Jurkat, Clone E6-1 (cell line): Measurements from ENCODE around the gene RXRA.

Experiments used
- DNase-seq: peaks from one replicate; pipeline ENCODE4 v3.0.0-alpha.2; 2011; ENCODE audit warnings: low read depth, low spot score
- H3K4me3 ChIP-seq: 2 replicates; pipeline ENCODE4 v1.5.1; 2011; ENCODE audit warnings: mild to moderate bottlenecking, low read length, control low read depth, moderate library complexity

Gene RXRA

GRCh38 chr9:134416385-134417015, 90.2 kb downstream of the RXRA start:
- H3K4me3 ChIP-seq, result no peak overlapping the region
- no peak for DNase-seq

GRCh38 chr9:134418354-134418753, 92.1 kb downstream of the RXRA start:
- DNase-seq, result no peak
- H3K4me3 ChIP-seq, result no peak overlapping the region

DNA sequence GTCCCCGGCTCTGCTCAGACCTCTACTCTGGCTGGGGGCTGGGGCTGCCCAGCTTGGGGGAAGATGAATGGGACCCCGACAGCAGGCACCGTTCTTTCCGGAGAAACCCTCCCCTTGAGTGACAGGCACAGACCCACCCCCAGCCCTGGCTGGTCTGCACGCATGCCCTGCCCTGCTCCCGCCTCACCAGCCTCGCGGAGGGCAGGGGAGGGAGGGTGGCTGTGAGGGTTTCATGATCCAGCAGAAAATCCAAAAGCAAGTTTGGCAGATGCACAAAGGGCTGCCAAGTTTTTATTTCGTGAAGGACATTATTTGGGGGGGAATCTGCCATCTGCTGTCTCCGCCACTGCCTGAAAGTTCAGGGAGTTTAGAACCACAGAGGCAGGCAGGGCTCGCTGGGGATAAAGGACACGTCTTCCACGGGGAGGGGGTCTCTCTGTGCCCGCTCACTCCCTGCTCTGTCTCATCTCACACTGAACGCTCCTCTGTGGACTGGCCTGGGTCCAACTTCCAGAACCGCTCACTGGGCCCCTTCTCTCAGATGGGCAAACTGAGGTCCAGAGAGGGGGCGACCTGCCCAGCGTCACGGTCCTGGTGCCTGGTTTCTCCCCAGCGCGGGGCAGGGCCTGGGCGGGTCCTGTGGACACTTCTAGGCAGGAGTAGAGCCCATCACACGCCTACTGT, 92.9 kb downstream of the RXRA start:
- DNase-seq, result no peak
- H3K4me3 ChIP-seq, result no peak overlapping the region

- no peak for DNase-seq
- no peak overlapping the region for H3K4me3 ChIP-seq
Observed at GRCh38 chr9:134419684-134420076, 93.4 kb downstream of the RXRA start.

- no peak for DNase-seq
- H3K4me3 ChIP-seq, result no peak overlapping the region
Observed at GRCh38 chr9:134420281-134420845, 94.1 kb downstream of the RXRA start.

GRCh38 chr9:134420974-134421432, 94.7 kb downstream of the RXRA start:
- DNase-seq, result no peak
- H3K4me3 ChIP-seq, result no peak overlapping the region

- H3K4me3 ChIP-seq, result no peak overlapping the region
- DNase-seq, result no peak
Observed at GRCh38 chr9:134421888-134422287, 95.6 kb downstream of the RXRA start.

GRCh38 chr9:134422301-134423090, 96.2 kb downstream of the RXRA start:
- DNase-seq, result no peak
- H3K4me3 ChIP-seq, result no peak overlapping the region

DNA sequence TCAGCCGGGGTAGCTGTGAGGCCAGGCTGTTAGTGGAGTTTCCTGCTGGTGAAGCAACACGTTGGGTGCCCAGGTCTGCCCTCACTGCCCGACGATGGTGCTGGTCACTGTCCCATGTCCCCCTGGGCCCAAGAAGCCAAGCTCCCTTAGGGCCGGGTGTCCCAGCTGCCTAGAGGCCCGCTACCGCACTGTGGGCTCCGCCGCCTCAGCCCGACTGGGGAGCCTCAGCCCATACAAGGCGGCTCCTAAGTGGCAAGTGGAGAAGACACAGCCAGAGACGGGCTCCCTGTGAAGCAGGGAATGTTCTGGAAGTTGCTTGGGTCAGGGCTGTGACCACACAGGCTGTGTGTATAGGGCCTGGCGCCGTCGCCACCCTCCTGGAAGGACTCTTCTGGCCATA, 96.9 kb downstream of the RXRA start:
- no peak overlapping the region for H3K4me3 ChIP-seq
- DNase-seq, result no peak

- no peak overlapping the region for H3K4me3 ChIP-seq
- no peak for DNase-seq
Observed at GRCh38 chr9:134423749-134424148, 97.5 kb downstream of the RXRA start.

DNA sequence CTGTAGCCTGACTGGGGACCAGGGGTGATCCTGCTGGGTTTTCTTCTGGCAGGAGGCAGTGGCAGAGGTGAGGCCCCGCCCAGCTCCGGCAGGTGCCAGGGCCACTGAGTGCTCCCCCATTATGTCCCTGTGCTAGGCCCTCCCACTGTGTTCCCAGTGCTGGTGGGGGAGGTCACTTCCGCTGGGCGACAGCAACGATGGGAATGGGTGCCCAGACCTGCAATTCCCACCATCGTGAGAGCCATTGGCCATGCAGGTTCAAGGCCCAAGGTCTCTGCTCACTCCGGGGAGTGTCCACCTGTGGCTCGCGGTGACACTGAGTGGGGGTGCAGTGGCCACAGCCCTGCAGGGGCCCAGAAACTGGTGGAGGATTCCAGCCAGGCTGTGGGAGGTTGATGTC, 98.6 kb downstream of the RXRA start:
- H3K4me3 ChIP-seq, result no peak overlapping the region
- no peak for DNase-seq

- no peak overlapping the region for H3K4me3 ChIP-seq
- no peak for DNase-seq
Observed at GRCh38 chr9:134425401-134425800, 99.1 kb downstream of the RXRA start.

- no peak overlapping the region for H3K4me3 ChIP-seq
- no peak for DNase-seq
Observed at GRCh38 chr9:134425812-134426211, 99.6 kb downstream of the RXRA start.

GRCh38 chr9:134426436-134426835, 100.2 kb downstream of the RXRA start:
- DNase-seq, result no peak
- H3K4me3 ChIP-seq, result no peak overlapping the region

GRCh38 chr9:134427153-134427782, 101.0 kb downstream of the RXRA start:
- no peak overlapping the region for H3K4me3 ChIP-seq
- no peak for DNase-seq

- H3K4me3 ChIP-seq, result no peak overlapping the region
- no peak for DNase-seq
Observed at GRCh38 chr9:134428559-134428958, 102.3 kb downstream of the RXRA start.

DNA sequence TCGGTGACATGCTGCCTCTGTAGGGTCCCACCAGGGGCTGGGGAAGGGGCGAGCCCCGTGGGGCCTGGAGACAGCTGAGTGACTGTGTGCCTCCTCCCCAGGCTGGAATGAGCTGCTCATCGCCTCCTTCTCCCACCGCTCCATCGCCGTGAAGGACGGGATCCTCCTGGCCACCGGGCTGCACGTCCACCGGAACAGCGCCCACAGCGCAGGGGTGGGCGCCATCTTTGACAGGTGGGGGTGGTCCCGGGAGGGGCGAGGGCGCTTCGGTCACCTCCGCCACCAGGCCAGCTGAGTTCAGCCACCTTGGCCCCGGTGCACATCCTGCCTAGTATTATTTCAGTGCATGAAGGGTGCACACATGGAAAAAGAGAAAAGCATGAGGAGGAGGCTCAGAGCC, 102.8 kb downstream of the RXRA start:
- DNase-seq, result no peak
- H3K4me3 ChIP-seq, result no peak overlapping the region

DNA sequence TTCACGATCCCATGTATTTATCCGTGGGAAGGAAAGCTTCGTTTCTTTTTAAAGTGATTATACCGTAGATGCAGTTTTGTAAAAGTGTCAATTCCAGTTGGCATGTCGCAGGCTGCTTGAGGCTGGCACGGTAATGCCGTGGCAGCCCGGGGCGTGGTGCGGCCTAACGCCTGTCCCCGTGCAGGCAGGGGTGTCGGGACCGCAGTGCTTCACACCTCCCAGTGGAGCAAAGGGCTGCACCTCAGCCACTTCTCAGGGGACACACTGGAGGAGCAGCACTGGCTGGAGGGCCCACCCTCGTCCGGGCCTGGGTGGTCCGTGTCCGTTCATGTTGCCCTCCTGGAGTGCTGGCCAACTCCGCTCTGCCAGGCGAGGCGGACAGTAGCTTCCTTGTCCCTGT, 103.2 kb downstream of the RXRA start:
- DNase-seq, result no peak
- no peak overlapping the region for H3K4me3 ChIP-seq

DNA sequence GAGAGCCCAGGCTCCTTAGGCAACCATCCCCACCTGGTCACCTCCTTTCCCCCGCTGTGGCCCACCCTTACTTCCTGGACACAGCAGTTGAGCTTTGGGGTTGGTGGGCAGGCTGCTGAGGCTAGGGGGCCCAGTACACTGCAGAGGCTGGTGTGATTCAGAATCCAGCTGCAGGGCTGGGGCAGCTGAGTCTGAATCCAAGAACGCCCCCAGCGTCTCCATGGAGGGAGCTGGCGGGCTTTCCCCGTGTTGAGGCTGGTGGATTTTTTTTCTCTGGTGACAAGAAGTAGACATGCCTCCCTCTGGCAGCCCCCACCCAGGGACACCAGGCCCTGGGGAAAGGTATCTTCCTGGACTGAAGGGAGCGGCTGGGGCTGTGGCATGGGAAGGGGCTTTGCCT, 104.8 kb downstream of the RXRA start:
- DNase-seq, result no peak
- H3K4me3 ChIP-seq, result no peak overlapping the region

- no peak for DNase-seq
- H3K4me3 ChIP-seq, result no peak overlapping the region
Observed at GRCh38 chr9:134431626-134432025, 105.4 kb downstream of the RXRA start.
